ENCODE measurements around the gene SEMA4F. TPM values are rescaled to one million over a fixed set of nuclear protein-coding genes. Genes with fewer than 3 reads are reported as not detected.

Gene SEMA4F
- total RNA-seq, 6 donors from 2014 or later, result 6.3 to 15.3 (median 10.1) TPM

DNA sequence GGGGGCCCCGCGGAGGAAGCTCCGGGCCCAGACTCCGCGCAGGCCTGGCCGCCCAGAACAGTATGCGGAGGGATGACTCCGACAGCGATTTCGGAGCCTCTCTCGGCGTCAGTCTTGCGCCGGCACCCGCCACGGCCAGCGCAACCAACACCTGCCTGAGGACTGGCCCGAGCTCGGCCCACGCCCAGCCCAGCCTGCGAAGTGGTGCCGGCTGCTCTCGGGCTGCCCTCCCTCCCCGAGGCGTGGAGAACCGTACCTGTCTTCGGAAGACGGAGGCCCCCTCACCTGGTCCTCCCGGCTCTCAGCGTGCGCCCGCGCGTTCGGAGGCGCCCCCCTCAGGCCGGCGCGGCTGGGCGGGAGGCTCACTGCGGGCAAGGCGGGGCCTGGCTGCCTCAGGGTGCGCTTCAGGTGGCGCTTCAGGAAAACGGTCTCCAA, 6.0 kb upstream of the SEMA4F start, which contains the start of gene M1AP:
TSS of gene M1AP (minus strand) at position 322 of the 435 bp plus-strand sequence. CDS start 8,055 bp downstream, outside the sequence.
- H3K9me3 ChIP-seq, result no peaks in the 10 kb centered on the region
- H3K27ac ChIP-seq, result no peak within 1 kb of the TSS
- ATAC-seq (ENCODE audit: low FRiP score in 2 of 2) (peak in 1 of 2 donors; percentile 31), DNase-seq (peak in 1 of 2 donors; percentile 82)
- peaks cover 0 to 5% (median 3%) of the 10 kb centered on the region in 4 donors for H3K27me3 ChIP-seq
- H3K36me3 ChIP-seq, result no peaks in the 10 kb centered on the region
- H3K4me3 ChIP-seq, result peak within 1 kb of the TSS in 3 of 4 donors; percentile 1 to 22 (median 2)
- peaks cover 0 to 9% (median 3%) of the 10 kb centered on the region in 4 donors for H3K4me1 ChIP-seq
- TF ChIP-seq POLR2AphosphoS5 (IDR thresholded peaks at IDR 0.05) (no peak), EP300 (IDR thresholded peaks at IDR 0.05) (no peak), CTCF (IDR thresholded peaks at IDR 0.05) (no peak)
- WGBS, 2 donors, result 19 to 35% methylated on average over 8 to 31 of the region's 45 CpGs

GRCh38 chr2:74653589-74653984, 460 bp upstream of the SEMA4F start:
- no peak for TF ChIP-seq POLR2A (IDR thresholded peaks at IDR 0.05)
- no peak for TF ChIP-seq POLR2AphosphoS5 (IDR thresholded peaks at IDR 0.05)
- no peak for TF ChIP-seq EP300 (IDR thresholded peaks at IDR 0.05)
- no peak for TF ChIP-seq CTCF (IDR thresholded peaks at IDR 0.05)
- 11 to 16% methylated on average over 14 to 15 of the region's 15 CpGs for WGBS, 2 donors
- ATAC-seq (ENCODE audit: low FRiP score in 2 of 2), result peak in 1 of 2 donors; percentile 35

DNA sequence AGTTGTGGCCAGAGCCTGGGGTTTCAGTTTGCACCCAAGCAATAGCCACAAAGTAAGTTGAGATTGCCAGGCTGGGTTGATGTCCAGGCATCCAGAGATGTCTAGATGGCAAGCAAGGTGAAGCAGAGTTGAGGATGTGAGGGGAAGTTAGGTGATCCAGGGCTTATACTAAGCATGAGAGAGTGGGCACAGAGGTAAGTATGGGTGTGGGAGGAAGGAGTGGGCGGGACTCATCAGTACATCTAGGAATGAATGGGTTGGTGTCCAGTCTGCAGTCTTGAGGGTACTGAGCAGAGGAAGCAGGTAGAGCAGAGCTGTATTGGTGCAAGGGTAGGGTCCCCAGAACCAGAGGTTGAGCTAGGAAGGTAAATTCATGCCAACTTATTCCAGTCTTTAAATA, 1.5 kb downstream of the SEMA4F start:
- Histone ChIP-seq H3K27me3 (peaks cover 0 to 7% (median 0%) of the 10 kb centered on the region in 4 donors), H3K27ac (no peak overlapping the region), H3K4me1 (peaks cover 0 to 13% (median 8%) of the 10 kb centered on the region in 4 donors), H3K4me3 (no peak overlapping the region), H3K9me3 (no peaks in the 10 kb centered on the region), H3K36me3 (peaks cover 0 to 5% (median 0%) of the 10 kb centered on the region in 4 donors)
- ATAC-seq (ENCODE audit: low FRiP score in 2 of 2), result no peak
- 93 to 96% methylated on average over 1 of the region's 1 CpG for WGBS, 2 donors
- TF ChIP-seq EP300 (IDR thresholded peaks at IDR 0.05), result no peak
- no peak for TF ChIP-seq CTCF (IDR thresholded peaks at IDR 0.05)
- TF ChIP-seq POLR2AphosphoS5 (IDR thresholded peaks at IDR 0.05), result no peak
- no peak for TF ChIP-seq POLR2A (IDR thresholded peaks at IDR 0.05)
- DNase-seq, result no peak

More at GRCh38 chr2:74653589-74653984, 460 bp upstream of the SEMA4F start:
- Histone ChIP-seq H3K27ac (peak overlapping the region in 2 of 4 donors; percentile 54 to 80), H3K9me3 (no peaks in the 10 kb centered on the region), H3K27me3 (peaks cover 0 to 7% (median 0%) of the 10 kb centered on the region in 4 donors), H3K4me1 (peaks cover 0 to 13% (median 8%) of the 10 kb centered on the region in 4 donors), H3K36me3 (no peaks in the 10 kb centered on the region), H3K4me3 (peak overlapping the region in 3 of 4 donors; percentile 81 to 86 (median 86))
- DNase-seq, result no peak

GRCh38 chr2:74658516-74658915, 4.5 kb downstream of the SEMA4F start:
- ATAC-seq (ENCODE audit: low FRiP score in 2 of 2) (no peak), DNase-seq (no peak)
- peaks cover 0 to 7% (median 0%) of the 10 kb centered on the region in 4 donors for H3K27me3 ChIP-seq
- H3K4me3 ChIP-seq, result no peak overlapping the region
- no peak overlapping the region for H3K27ac ChIP-seq
- peaks cover 0 to 11% (median 7%) of the 10 kb centered on the region in 4 donors for H3K4me1 ChIP-seq
- H3K9me3 ChIP-seq, result no peaks in the 10 kb centered on the region
- peaks cover 0 to 15% (median 2%) of the 10 kb centered on the region in 4 donors for H3K36me3 ChIP-seq
- 97 to 98% methylated on average over 2 of the region's 2 CpGs for WGBS, 2 donors
- TF ChIP-seq EP300 (IDR thresholded peaks at IDR 0.05) (no peak), POLR2A (IDR thresholded peaks at IDR 0.05) (no peak), POLR2AphosphoS5 (IDR thresholded peaks at IDR 0.05) (no peak), CTCF (IDR thresholded peaks at IDR 0.05) (no peak)

DNA sequence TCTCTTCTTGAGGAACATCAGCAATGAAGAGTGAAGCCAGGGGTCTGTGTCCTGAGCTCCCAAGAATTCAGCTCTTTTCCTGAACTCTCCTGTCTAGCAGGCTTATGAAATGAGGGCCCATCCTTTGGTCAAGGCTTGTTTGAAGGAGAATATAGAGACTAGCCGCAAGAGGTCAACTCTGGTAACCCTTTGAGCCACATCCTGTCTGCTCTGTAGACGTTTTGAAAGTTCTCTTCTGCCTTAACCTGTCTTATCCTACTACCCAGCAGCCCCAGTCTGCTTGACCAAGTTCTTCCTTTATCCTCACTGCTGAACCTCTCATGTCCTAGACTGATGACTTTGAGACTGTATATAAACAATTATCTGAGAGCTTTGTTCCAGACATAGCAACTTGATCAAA, 5.4 kb downstream of the SEMA4F start:
- Histone ChIP-seq H3K36me3 (peaks cover 0 to 15% (median 2%) of the 10 kb centered on the region in 4 donors), H3K27ac (no peak overlapping the region), H3K9me3 (no peaks in the 10 kb centered on the region), H3K27me3 (peaks cover 0 to 2% (median 0%) of the 10 kb centered on the region in 4 donors), H3K4me1 (peaks cover 0 to 7% (median 5%) of the 10 kb centered on the region in 4 donors), H3K4me3 (no peak overlapping the region)
- WGBS, 2 donors, result 64 to 77% methylated on average over 2 of the region's 2 CpGs
- ATAC-seq (ENCODE audit: low FRiP score in 2 of 2) (no peak), DNase-seq (no peak)
- TF ChIP-seq POLR2AphosphoS5 (IDR thresholded peaks at IDR 0.05) (no peak), CTCF (IDR thresholded peaks at IDR 0.05) (no peak), POLR2A (IDR thresholded peaks at IDR 0.05) (no peak), EP300 (IDR thresholded peaks at IDR 0.05) (no peak)
